ENCODE data around the gene KCNK5. TPM values are rescaled to one million over a fixed set of nuclear protein-coding genes. Genes with fewer than 3 reads are reported as not detected.

Gene KCNK5
- total RNA-seq, 4 donors from 2014 or later: 9.2 to 14.3 (median 13.0) TPM

GRCh38 chr6:39193201-39193791 lies 36.0 kb downstream of the KCNK5 start:
- DNase-seq: no peak
- intact Hi-C loops (cut with DNase I): no loop called here
- no peak for TF ChIP-seq POLR2A (IDR thresholded peaks at IDR 0.05)
- no peak for TF ChIP-seq CTCF (IDR thresholded peaks at IDR 0.05)
- Histone ChIP-seq H3K4me3 (replicated peaks in 1 of 3) (no peak overlapping the region), H3K27ac (peak overlapping the region in 1 of 3 donors; percentile 1), H3K36me3 (peaks cover 7 to 22% of the 10 kb centered on the region in 2 donors), H3K4me1 (peaks cover 15 to 36% of the 10 kb centered on the region in 2 donors), H3K9me3 (no peaks in the 10 kb centered on the region), H3K27me3 (no peaks in the 10 kb centered on the region)
- 86 to 93% methylated on average over 1 to 2 of the region's 2 CpGs for WGBS, 2 donors

DNA sequence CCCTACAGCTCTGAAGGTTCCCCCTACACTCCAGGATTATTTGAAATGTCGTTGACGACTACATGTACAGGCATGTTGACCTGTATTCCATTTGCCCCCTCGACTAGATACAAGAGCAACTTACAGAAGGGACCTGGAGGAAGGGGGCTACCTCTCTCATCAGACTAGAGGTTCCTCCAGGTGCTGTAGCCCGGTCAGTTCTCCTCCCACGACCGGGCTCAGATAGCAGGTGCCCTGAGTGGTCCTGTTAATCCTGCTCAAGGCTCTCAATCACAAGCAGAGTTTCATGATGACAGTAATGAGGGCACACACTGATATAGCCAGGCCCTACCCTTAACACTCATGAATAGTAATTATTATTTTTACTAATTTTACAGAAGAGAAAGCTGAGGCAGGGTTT lies 36.5 kb downstream of the KCNK5 start:
- WGBS, 2 donors: 74 to 77% methylated on average over 6 of the region's 6 CpGs

DNA sequence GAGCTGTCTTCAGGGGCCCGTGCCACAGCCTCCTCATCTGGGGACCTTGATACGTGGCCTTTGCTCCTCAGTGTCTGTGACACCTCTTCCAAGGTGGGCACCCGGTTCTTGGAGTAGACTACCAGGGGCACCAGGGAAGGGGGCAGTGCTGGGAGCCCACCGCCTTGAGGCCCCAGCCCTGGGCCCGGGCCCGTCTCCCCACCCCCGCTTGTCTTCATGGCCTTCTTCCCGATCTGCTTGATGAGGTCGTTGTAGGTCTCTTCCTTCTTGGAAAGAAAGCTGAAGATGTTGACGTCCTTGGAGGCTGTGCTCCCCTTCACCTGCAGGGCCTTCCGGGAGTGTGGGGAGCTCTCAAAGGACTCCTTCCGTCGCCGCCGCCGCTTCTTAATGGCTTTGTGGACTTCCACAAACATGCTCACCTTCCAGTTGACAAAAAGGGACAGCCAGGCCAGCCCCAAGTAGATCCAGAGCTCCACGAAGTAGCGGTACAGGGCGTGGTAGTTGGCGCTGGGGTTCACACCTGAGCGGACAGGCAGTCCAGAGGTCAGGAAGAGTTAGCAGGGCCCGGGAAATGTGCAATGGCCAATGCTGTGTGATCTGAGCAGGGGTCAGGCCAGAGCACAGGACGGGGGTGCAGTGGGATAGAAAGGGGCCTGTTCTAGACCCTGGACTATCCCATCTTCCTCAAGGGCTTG lies 37.9 kb downstream of the KCNK5 start:
- no peak for DNase-seq
- Histone ChIP-seq H3K36me3 (peaks cover 7 to 22% of the 10 kb centered on the region in 2 donors), H3K4me3 (replicated peaks in 1 of 3) (no peak overlapping the region), H3K4me1 (peaks cover 7 to 33% of the 10 kb centered on the region in 2 donors), H3K9me3 (no peaks in the 10 kb centered on the region), H3K27ac (no peak overlapping the region), H3K27me3 (no peaks in the 10 kb centered on the region)
- TF ChIP-seq POLR2A (IDR thresholded peaks at IDR 0.05) (no peak), CTCF (IDR thresholded peaks at IDR 0.05) (no peak)
- WGBS, 2 donors: 85 to 88% methylated on average over 17 to 22 of the region's 23 CpGs
- intact Hi-C loops (cut with DNase I): no loop called here

More for the DNA sequence above, 36.5 kb downstream of the KCNK5 start:
- Histone ChIP-seq H3K27ac (no peak overlapping the region), H3K36me3 (peaks cover 7 to 22% of the 10 kb centered on the region in 2 donors), H3K27me3 (no peaks in the 10 kb centered on the region), H3K4me3 (replicated peaks in 1 of 3) (no peak overlapping the region), H3K9me3 (no peaks in the 10 kb centered on the region), H3K4me1 (peaks cover 10 to 34% of the 10 kb centered on the region in 2 donors)
- TF ChIP-seq POLR2A (IDR thresholded peaks at IDR 0.05) (no peak), CTCF (IDR thresholded peaks at IDR 0.05) (no peak)
- intact Hi-C loops (cut with DNase I): no loop called here
- no peak for DNase-seq

GRCh38 chr6:39190545-39191235 lies 38.6 kb downstream of the KCNK5 start:
- no peak for TF ChIP-seq POLR2A (IDR thresholded peaks at IDR 0.05)
- no peak for TF ChIP-seq CTCF (IDR thresholded peaks at IDR 0.05)
- no peaks in the 10 kb centered on the region for H3K9me3 ChIP-seq
- WGBS, 2 donors: 95 to 100% methylated on average over 2 to 20 of the region's 21 CpGs
- no peak for DNase-seq
- intact Hi-C loops (cut with DNase I): no loop called here
- H3K4me3 ChIP-seq (replicated peaks in 1 of 3): no peak overlapping the region
- peaks cover 9 to 39% of the 10 kb centered on the region in 2 donors for H3K4me1 ChIP-seq
- H3K27ac ChIP-seq: peak overlapping the region in 1 of 3 donors; percentile 6
- H3K27me3 ChIP-seq: no peaks in the 10 kb centered on the region
- H3K36me3 ChIP-seq: peaks cover 7 to 22% of the 10 kb centered on the region in 2 donors
